GDM1 (cell line): Measurements from ENCODE around the gene TTC9B.
A peak's percentile ranks its signal among the peaks of the same experiment; 100 is the strongest.
"Not testable (repeated sequence)": the region's sequence is repeated elsewhere in the genome, so short reads cannot be mapped to it uniquely, and the experiment has no call there.

Experiments
- DNase-seq: peaks from one replicate; lab custom pipeline; 2025; lab: John Stamatoyannopoulos, UW

TTC9B gene

GRCh38 chr19:40232949-40233810, 15.0 kb upstream of the TTC9B start:
- no peak for DNase-seq

GRCh38 chr19:40232479-40232878, 14.3 kb upstream of the TTC9B start:
- no peak for DNase-seq

GRCh38 chr19:40231544-40232424, 13.6 kb upstream of the TTC9B start:
- DNase-seq = no peak

GRCh38 chr19:40231057-40231456, 12.9 kb upstream of the TTC9B start:
- DNase-seq = no peak

- DNase-seq = no peak
Observed at GRCh38 chr19:40229926-40230417, 11.8 kb upstream of the TTC9B start.

- DNase-seq = no peak
Observed at GRCh38 chr19:40229484-40229883, 11.3 kb upstream of the TTC9B start.

GRCh38 chr19:40228863-40229262, 10.7 kb upstream of the TTC9B start:
- DNase-seq = no peak

- no peak for DNase-seq
Observed at GRCh38 chr19:40228346-40228745, 10.2 kb upstream of the TTC9B start.

GRCh38 chr19:40225440-40226305, 7.5 kb upstream of the TTC9B start:
- DNase-seq = no peak

GRCh38 chr19:40224342-40225150, 6.4 kb upstream of the TTC9B start:
- DNase-seq = no peak

GRCh38 chr19:40223135-40223822, 5.1 kb upstream of the TTC9B start:
- no peak for DNase-seq

GRCh38 chr19:40221858-40222619, 3.9 kb upstream of the TTC9B start:
- DNase-seq = peak; percentile 70

- no peak for DNase-seq
Observed at GRCh38 chr19:40220674-40221073, 2.5 kb upstream of the TTC9B start.

GRCh38 chr19:40219721-40220276, 1.6 kb upstream of the TTC9B start:
- no peak for DNase-seq

GRCh38 chr19:40219029-40219428, 845 bp upstream of the TTC9B start:
- not testable (repeated sequence) for DNase-seq

- DNase-seq = no peak
Observed at GRCh38 chr19:40217027-40217810, 965 bp downstream of the TTC9B start.

- DNase-seq = no peak
Observed at GRCh38 chr19:40216777-40217026, 1.5 kb downstream of the TTC9B start.

GRCh38 chr19:40216013-40216776, 2.0 kb downstream of the TTC9B start:
- DNase-seq = no peak
